Bronchial epithelial cell (primary cell): ENCODE data around the gene RAPGEF1. TPM values are rescaled to one million over a fixed set of nuclear protein-coding genes. Genes with fewer than 3 reads are reported as not detected.

ENCODE experiments used
- DNase-seq: peaks from one replicate; pipeline ENCODE4 v3.0.0-alpha.2; 2010; ENCODE audit warnings: low read depth
- FAIRE-seq: peaks from 2 replicates; lab custom pipeline; 2011; peaks lifted over from hg19 to GRCh38; lab: Jason Lieb, UNC
- H3K27me3 ChIP-seq: 2 replicates; pipeline ENCODE4 v1.5.1; 2011; ENCODE audit warnings: low read length; ENCODE audit not compliant: control insufficient read depth, insufficient read depth
- H3K36me3 ChIP-seq: 2 replicates; pipeline ENCODE4 v1.5.1; 2011; ENCODE audit warnings: low read length; ENCODE audit not compliant: control insufficient read depth, insufficient read depth
- H3K4me3 ChIP-seq: 2 replicates; pipeline ENCODE4 v1.5.1; 2011; ENCODE audit warnings: mild to moderate bottlenecking, low read depth, low read length, control low read depth
- CTCF ChIP-seq: IDR thresholded peaks from 2 replicates; pipeline ENCODE4 v1.5.1; 2011; ENCODE audit warnings: mild to moderate bottlenecking, moderate library complexity, low read length, control low read depth, inconsistent platforms; ENCODE audit not compliant: insufficient read depth, severe bottlenecking
- total RNA-seq: library from RNA; depleted of rRNA; stranded (reverse); fragments of >200 nt; gene quantifications from 2 replicates; pipeline ENCODE4 v1.2.1, GENCODE V29; 2014

Gene RAPGEF1
- total RNA-seq, 1 donor from 2014 or later, result 19.2 TPM

- DNase-seq (peak; percentile 81), FAIRE-seq (no peak)
- Histone ChIP-seq H3K4me3 (no peak overlapping the region), H3K27me3 (no peaks in the 10 kb centered on the region), H3K36me3 (no peaks in the 10 kb centered on the region)
- TF ChIP-seq CTCF, result no peak
These were observed 177.6 kb downstream of the RAPGEF1 start for GRCh38 chr9:131562032-131562959.

GRCh38 chr9:131559421-131560000 lies 180.4 kb downstream of the RAPGEF1 start:
- no peak for TF ChIP-seq CTCF
- no peaks in the 10 kb centered on the region for H3K27me3 ChIP-seq
- FAIRE-seq (no peak), DNase-seq (no peak)
- H3K36me3 ChIP-seq, result no peaks in the 10 kb centered on the region
- H3K4me3 ChIP-seq, result no peak overlapping the region

- TF ChIP-seq CTCF, result no peak
- DNase-seq, result no peak
- FAIRE-seq, result no peak
These were observed 181.9 kb downstream of the RAPGEF1 start for GRCh38 chr9:131557855-131558548.

GRCh38 chr9:131555841-131556673 lies 183.8 kb downstream of the RAPGEF1 start:
- no peak overlapping the region for H3K4me3 ChIP-seq
- DNase-seq (no peak), FAIRE-seq (no peak)
- H3K36me3 ChIP-seq, result no peaks in the 10 kb centered on the region
- no peak for TF ChIP-seq CTCF
- no peaks in the 10 kb centered on the region for H3K27me3 ChIP-seq

More at GRCh38 chr9:131557855-131558548, 181.9 kb downstream of the RAPGEF1 start:
- no peaks in the 10 kb centered on the region for H3K36me3 ChIP-seq
- no peak overlapping the region for H3K4me3 ChIP-seq
- H3K27me3 ChIP-seq, result no peaks in the 10 kb centered on the region

GRCh38 chr9:131554843-131555351 lies 185.0 kb downstream of the RAPGEF1 start:
- Histone ChIP-seq H3K36me3 (no peaks in the 10 kb centered on the region), H3K27me3 (no peaks in the 10 kb centered on the region), H3K4me3 (no peak overlapping the region)
- no peak for FAIRE-seq
- no peak for DNase-seq
- TF ChIP-seq CTCF, result no peak
